GM21447 (cell line): ENCODE results near the gene PLEKHN1.
A peak's percentile ranks its signal among the peaks of the same experiment; 100 is the strongest.
"Not testable (repeated sequence)": the region's sequence is repeated elsewhere in the genome, so short reads cannot be mapped to it uniquely, and the experiment has no call there.

Source experiments
- ATAC-seq: cut with Tn5 transposase; IDR thresholded peaks from one replicate; pipeline ENCODE4 v1.9.1; 2021; ENCODE audit not compliant: unreplicated experiment

PLEKHN1 gene

GRCh38 chr1:991275-991674 is 25.0 kb downstream of the PLEKHN1 start:
- not testable (repeated sequence) for ATAC-seq

GRCh38 chr1:991895-992294 is 25.6 kb downstream of the PLEKHN1 start:
- no peak for ATAC-seq

GRCh38 chr1:992362-992761 is 26.1 kb downstream of the PLEKHN1 start:
- no peak for ATAC-seq

- no peak for ATAC-seq
These were observed 27.2 kb downstream of the PLEKHN1 start for GRCh38 chr1:993379-993995.

- not testable (repeated sequence) for ATAC-seq
These were observed 28.3 kb downstream of the PLEKHN1 start for GRCh38 chr1:994546-994945.

- ATAC-seq, result no peak
These were observed 29.7 kb downstream of the PLEKHN1 start for GRCh38 chr1:995665-996633.

GRCh38 chr1:996851-997712 is 30.8 kb downstream of the PLEKHN1 start:
- ATAC-seq, result no peak

GRCh38 chr1:997713-997992 is 31.4 kb downstream of the PLEKHN1 start:
- ATAC-seq, result no peak

GRCh38 chr1:997993-998744 is 31.9 kb downstream of the PLEKHN1 start:
- ATAC-seq, result no peak

- no peak for ATAC-seq
These were observed 32.4 kb downstream of the PLEKHN1 start for GRCh38 chr1:998745-998994.

- no peak for ATAC-seq
These were observed 32.9 kb downstream of the PLEKHN1 start for GRCh38 chr1:998995-999724.

- peak; percentile 30 for ATAC-seq
These were observed 33.6 kb downstream of the PLEKHN1 start, which contains the start of gene HES4 for GRCh38 chr1:999725-1000356. Gene HES4 (minus strand): TSS chr1:1000097. CDS start chr1:999973, 124 bp downstream.

GRCh38 chr1:1000357-1001056 is 34.2 kb downstream of the PLEKHN1 start:
- ATAC-seq, result peak; percentile 8

GRCh38 chr1:1001057-1001783 is 34.9 kb downstream of the PLEKHN1 start:
- ATAC-seq, result no peak

GRCh38 chr1:1003618-1004419 is 37.5 kb downstream of the PLEKHN1 start:
- ATAC-seq, result no peak

GRCh38 chr1:1004420-1004779 is 38.1 kb downstream of the PLEKHN1 start:
- ATAC-seq, result no peak

GRCh38 chr1:1004780-1005697 is 38.8 kb downstream of the PLEKHN1 start:
- no peak for ATAC-seq
